GM19463 (cell line): ENCODE data around the gene PEX14.

Source experiments
- ATAC-seq: cut with Tn5 transposase; IDR thresholded peaks from one replicate; pipeline ENCODE4 v1.9.1; 2021; ENCODE audit warnings: mild to moderate bottlenecking, moderate library complexity; ENCODE audit not compliant: unreplicated experiment

The PEX14 gene

GRCh38 chr1:10629816-10630571 is 155.2 kb downstream of the PEX14 start:
- ATAC-seq: no peak

- no peak for ATAC-seq
These were observed 155.9 kb downstream of the PEX14 start for GRCh38 chr1:10630661-10631120.

GRCh38 chr1:10631121-10631810 is 156.5 kb downstream of the PEX14 start:
- no peak for ATAC-seq

GRCh38 chr1:10631811-10632593 is 157.3 kb downstream of the PEX14 start:
- ATAC-seq: no peak

- ATAC-seq: no peak
These were observed 157.9 kb downstream of the PEX14 start for GRCh38 chr1:10632691-10633090.

GRCh38 chr1:10633416-10633815 is 158.7 kb downstream of the PEX14 start:
- no peak for ATAC-seq

- no peak for ATAC-seq
These were observed 159.3 kb downstream of the PEX14 start for GRCh38 chr1:10634075-10634427.

GRCh38 chr1:10634428-10635084 is 159.8 kb downstream of the PEX14 start:
- ATAC-seq: no peak

- no peak for ATAC-seq
These were observed 160.5 kb downstream of the PEX14 start for GRCh38 chr1:10635085-10635896.

GRCh38 chr1:10635992-10636391 is 161.2 kb downstream of the PEX14 start:
- no peak for ATAC-seq

GRCh38 chr1:10637400-10637799 is 162.7 kb downstream of the PEX14 start:
- no peak for ATAC-seq

GRCh38 chr1:10637834-10638558 is 163.2 kb downstream of the PEX14 start:
- ATAC-seq: no peak

GRCh38 chr1:10638559-10639005 is 163.8 kb downstream of the PEX14 start:
- no peak for ATAC-seq

GRCh38 chr1:10639011-10639774 is 164.4 kb downstream of the PEX14 start:
- ATAC-seq: no peak

GRCh38 chr1:10639775-10640578 is 165.2 kb downstream of the PEX14 start:
- ATAC-seq: no peak

- ATAC-seq: no peak
These were observed 166.2 kb downstream of the PEX14 start for GRCh38 chr1:10640843-10641553.

GRCh38 chr1:10641976-10642375 is 167.2 kb downstream of the PEX14 start:
- ATAC-seq: no peak
